HT1080 (cell line): ENCODE results near the gene HPS6. TPM values are rescaled to one million over a fixed set of nuclear protein-coding genes. Genes with fewer than 3 reads are reported as not detected.
"Not testable (repeated sequence)": the region's sequence is repeated elsewhere in the genome, so short reads cannot be mapped to it uniquely, and the experiment has no call there.

Experiments used
- DNase-seq: peaks from one replicate; pipeline ENCODE4 v3.0.0-alpha.2; 2015; ENCODE audit warnings: low read depth
- polyA plus RNA-seq, 2 experiments: library from polyadenylated mRNA; depleted of rRNA; stranded (reverse); fragments of >200 nt; gene quantifications; 2 replicates each; pipeline ENCODE4 v1.2.3, GENCODE V29; 2015
- total RNA-seq: library from RNA; depleted of rRNA; stranded (reverse); fragments of >200 nt; shearing (Covaris generic); gene quantifications from 2 replicates; pipeline ENCODE4 v1.2.3, GENCODE V29; 2014; rRNA removed

The HPS6 gene
- total RNA-seq = 37.6 and 38.5 TPM in 2 replicates
- polyA plus RNA-seq (2015; cell fraction: cytosol; rRNA removed) = 19.3 and 20.8 TPM in 2 replicates
- 20.7 and 22.6 TPM in 2 replicates for polyA plus RNA-seq (2015; cell fraction: nucleus; rRNA removed)

GRCh38 chr10:102064868-102065560, at the start of gene HPS6:
TSS of gene HPS6 (plus strand) at chr10:102065349. CDS start at chr10:102065475, 126 bp downstream.
- DNase-seq = peak; percentile 93

GRCh38 chr10:102016416-102016815, 48.7 kb upstream of the HPS6 start:
- no peak for DNase-seq

GRCh38 chr10:102017295-102017694, 47.9 kb upstream of the HPS6 start:
- no peak for DNase-seq

- no peak for DNase-seq
Measured at GRCh38 chr10:102020938-102021337, 44.2 kb upstream of the HPS6 start.

GRCh38 chr10:102024799-102025198, 40.4 kb upstream of the HPS6 start:
- DNase-seq = no peak

- DNase-seq = no peak
Measured at GRCh38 chr10:102027261-102027660, 37.9 kb upstream of the HPS6 start.

GRCh38 chr10:102033787-102034186, 31.4 kb upstream of the HPS6 start:
- no peak for DNase-seq

GRCh38 chr10:102035807-102036206, 29.3 kb upstream of the HPS6 start:
- not testable (repeated sequence) for DNase-seq

GRCh38 chr10:102038410-102038809, 26.7 kb upstream of the HPS6 start:
- DNase-seq = no peak

- no peak for DNase-seq
Measured at GRCh38 chr10:102040305-102041050, 24.7 kb upstream of the HPS6 start.

GRCh38 chr10:102045292-102045691, 19.9 kb upstream of the HPS6 start:
- no peak for DNase-seq

GRCh38 chr10:102046095-102046494, 19.1 kb upstream of the HPS6 start:
- DNase-seq = no peak

- not testable (repeated sequence) for DNase-seq
Measured at GRCh38 chr10:102054881-102055646, 10.1 kb upstream of the HPS6 start.

GRCh38 chr10:102055647-102056419, 9.3 kb upstream of the HPS6 start, which contains the start of gene ARMH3:
TSS of gene ARMH3 (minus strand) at chr10:102056173. CDS start at chr10:102040114, 16,059 bp downstream.
- peak; percentile 96 for DNase-seq

GRCh38 chr10:102059987-102060386, 5.2 kb upstream of the HPS6 start:
- DNase-seq = no peak

- no peak for DNase-seq
Measured at GRCh38 chr10:102064503-102064867, 664 bp upstream of the HPS6 start.

- DNase-seq = no peak
Measured at GRCh38 chr10:102065561-102066398, 631 bp downstream of the HPS6 start.

- no peak for DNase-seq
Measured at GRCh38 chr10:102066399-102067088, 1.4 kb downstream of the HPS6 start.
